Tibial nerve (tissue), 4 donors: ENCODE measurements around the gene ADH5. TPM values are rescaled to one million over a fixed set of nuclear protein-coding genes. Genes with fewer than 3 reads are reported as not detected.

Experiments
- DNase-seq, 2 donors: peaks; one replicate each; pipeline ENCODE4 v3.0.0-alpha.2; 2019; ENCODE audit warnings: low spot score in 2 of 2
- H3K27ac ChIP-seq, 4 donors: fragments of 200-600 bp; sonication (generic) in 3 of 4; one replicate each; pipeline ENCODE4 v1.5.1; 2017 to 2019; ENCODE audit warnings: mild to moderate bottlenecking in 1 of 4
- H3K27me3 ChIP-seq, 2 donors: fragments of 200-600 bp; sonication (generic) in 1 of 2; one replicate each; pipeline versions ENCODE4 v1.5.1 to v1.6.0; 2017 to 2019
- H3K36me3 ChIP-seq, 3 donors: fragments of 200-600 bp; sonication (generic); one replicate each; pipeline ENCODE4 v1.5.1; 2018 to 2019
- H3K4me1 ChIP-seq, 4 donors: fragments of 200-600 bp; sonication (generic) in 3 of 4; one replicate each; pipeline ENCODE4 v1.5.1; 2017 to 2019
- H3K4me3 ChIP-seq, 4 donors: fragments of 200-600 bp; sonication (generic) in 3 of 4; one replicate each; pipeline ENCODE4 v1.5.1; 2017 to 2019; ENCODE audit warnings: mild to moderate bottlenecking in 1 of 4, moderate library complexity in 1 of 4
- H3K9me3 ChIP-seq, 4 donors: fragments of 200-600 bp; sonication (generic) in 3 of 4; one replicate each; pipeline ENCODE4 v1.5.1; 2017 to 2019
- CTCF ChIP-seq, 5 experiments: fragments of 200-600 bp in 3 of 5; fragments of 450-650 bp in 2 of 5; sonication (generic) in 3 of 5; IDR thresholded peaks; one replicate each; pipeline ENCODE4 v1.5.1; 2016 to 2019; ENCODE audit warnings: antibody characterized with exemption in 5 of 5, mild to moderate bottlenecking in 3 of 5, moderate library complexity in 2 of 5
- EP300 ChIP-seq, 2 donors: sonication (generic); formaldehyde crosslinking; IDR thresholded peaks; one replicate each; pipeline ENCODE4 v1.6.1; 2017; ENCODE audit warnings: antibody characterized with exemption in 2 of 2, mild to moderate bottlenecking in 1 of 2
- POLR2A ChIP-seq, 2 donors: fragments of 450-650 bp; IDR thresholded peaks; one replicate each; pipeline ENCODE4 v1.6.1; 2017; ENCODE audit warnings: antibody characterized with exemption in 2 of 2, mild to moderate bottlenecking in 2 of 2, moderate library complexity in 2 of 2
- WGBS, 2 donors: methylation state at CpG; one replicate each; pipeline ENCODE4 v1.1.5; 2018; 5-methylcytosine and 5-hydroxymethylcytosine counted together
- total RNA-seq, 4 donors: library from RNA; depleted of rRNA; stranded (reverse); fragments of >200 nt; gene quantifications; one replicate each; pipeline ENCODE4 v1.1.0, GENCODE V29; 2016

Gene ADH5
- total RNA-seq, 4 donors from 2014 or later = 111 to 139 (median 122) TPM

DNA sequence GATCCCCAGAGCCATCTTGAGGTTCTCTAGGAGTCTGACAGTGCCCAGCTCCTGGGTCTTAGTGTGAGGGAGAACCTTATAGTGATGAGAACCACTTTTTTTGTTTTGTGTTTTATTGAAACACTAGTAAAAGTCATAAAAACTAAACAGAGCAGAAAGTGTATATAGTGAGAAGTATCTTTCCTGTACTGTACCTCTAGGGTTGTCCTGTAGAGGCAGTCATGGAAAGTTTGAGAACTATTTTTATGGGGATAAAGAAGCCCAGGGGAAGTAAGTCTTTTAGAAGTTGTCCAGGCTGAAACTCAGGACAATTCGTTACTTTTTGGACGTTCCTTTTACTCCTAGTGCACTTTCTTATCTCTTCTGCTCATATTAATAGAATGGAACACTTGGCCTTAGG, 40.9 kb downstream of the ADH5 start:
- no peak for DNase-seq
- H3K4me3 ChIP-seq = no peak overlapping the region
- peaks cover 0 to 58% (median 0%) of the 10 kb centered on the region in 3 donors for H3K36me3 ChIP-seq
- H3K4me1 ChIP-seq = no peaks in the 10 kb centered on the region
- no peaks in the 10 kb centered on the region for H3K9me3 ChIP-seq
- no peak overlapping the region for H3K27ac ChIP-seq
- 91 to 92% methylated on average over 2 of the region's 2 CpGs for WGBS, 2 donors
- no peaks in the 10 kb centered on the region for H3K27me3 ChIP-seq
- TF ChIP-seq CTCF (IDR thresholded peaks at IDR 0.05) = no peak
- TF ChIP-seq EP300 (IDR thresholded peaks at IDR 0.05) = no peak
- no peak for TF ChIP-seq POLR2A (IDR thresholded peaks at IDR 0.05)

DNA sequence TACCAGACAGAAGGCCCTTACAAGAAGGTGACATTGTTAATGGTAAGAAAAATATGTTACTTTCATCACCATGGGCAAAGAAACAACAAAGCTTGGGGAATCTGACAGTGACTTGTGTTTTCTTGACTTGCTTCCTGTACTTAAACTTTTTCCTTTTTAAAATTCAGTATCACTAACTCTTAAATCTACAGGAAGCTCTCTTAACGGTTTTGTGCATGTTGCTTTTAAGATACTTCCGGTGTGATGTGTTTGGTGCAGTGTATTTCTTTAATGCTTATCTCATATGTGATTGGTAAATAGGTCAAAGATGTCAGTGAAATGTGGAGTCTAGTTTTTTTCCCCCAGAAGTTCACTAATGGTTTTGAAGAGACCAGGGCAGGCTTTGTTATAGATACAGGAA, 45.2 kb downstream of the ADH5 start:
- no peaks in the 10 kb centered on the region for H3K27me3 ChIP-seq
- 73 to 78% methylated on average over 2 of the region's 2 CpGs for WGBS, 2 donors
- no peak overlapping the region for H3K4me3 ChIP-seq
- H3K36me3 ChIP-seq = peaks cover 0 to 33% (median 0%) of the 10 kb centered on the region in 3 donors
- H3K9me3 ChIP-seq = peaks cover 0 to 4% (median 0%) of the 10 kb centered on the region in 4 donors
- no peaks in the 10 kb centered on the region for H3K4me1 ChIP-seq
- no peak for DNase-seq
- no peak overlapping the region for H3K27ac ChIP-seq
- no peak for TF ChIP-seq EP300 (IDR thresholded peaks at IDR 0.05)
- TF ChIP-seq POLR2A (IDR thresholded peaks at IDR 0.05) = no peak
- no peak for TF ChIP-seq CTCF (IDR thresholded peaks at IDR 0.05)

GRCh38 chr4:99038213-99038612, 50.4 kb downstream of the ADH5 start:
- H3K9me3 ChIP-seq = peaks cover 0 to 12% (median 4%) of the 10 kb centered on the region in 4 donors
- H3K4me3 ChIP-seq = no peak overlapping the region
- TF ChIP-seq EP300 (IDR thresholded peaks at IDR 0.05) (no peak), POLR2A (IDR thresholded peaks at IDR 0.05) (no peak), CTCF (IDR thresholded peaks at IDR 0.05) (no peak)
- WGBS, 2 donors = 94 to 100% methylated on average over 1 of the region's 1 CpG
- no peaks in the 10 kb centered on the region for H3K4me1 ChIP-seq
- DNase-seq = no peak
- H3K27me3 ChIP-seq = no peaks in the 10 kb centered on the region
- peaks cover 0 to 50% (median 0%) of the 10 kb centered on the region in 3 donors for H3K36me3 ChIP-seq
- H3K27ac ChIP-seq = no peak overlapping the region

DNA sequence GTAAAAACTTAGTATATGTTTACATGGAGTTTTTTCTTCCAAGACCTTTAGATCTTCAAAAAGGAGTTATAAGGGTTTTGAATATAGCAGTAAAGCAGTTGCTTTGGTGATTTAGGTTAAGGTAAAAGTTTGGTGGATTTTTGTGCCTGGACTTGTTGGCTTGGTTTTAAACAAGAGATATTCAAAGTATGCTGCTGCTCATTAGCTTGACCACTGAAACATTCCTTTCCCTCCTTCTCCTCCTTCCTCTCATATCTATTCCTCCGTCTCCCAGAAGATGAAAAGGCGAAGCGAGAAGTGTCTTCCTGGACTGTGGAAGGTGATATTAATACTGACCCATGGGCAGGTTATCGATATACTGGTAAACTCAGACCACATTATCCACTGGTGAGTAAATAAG, 54.6 kb downstream of the ADH5 start:
- no peak for DNase-seq
- 90 to 93% methylated on average over 4 of the region's 4 CpGs for WGBS, 2 donors
- no peak for TF ChIP-seq CTCF (IDR thresholded peaks at IDR 0.05)
- TF ChIP-seq POLR2A (IDR thresholded peaks at IDR 0.05) = no peak
- H3K9me3 ChIP-seq = peaks cover 0 to 12% (median 4%) of the 10 kb centered on the region in 4 donors
- no peak overlapping the region for H3K4me3 ChIP-seq
- H3K27me3 ChIP-seq = no peaks in the 10 kb centered on the region
- no peak overlapping the region for H3K27ac ChIP-seq
- H3K4me1 ChIP-seq = peaks cover 0 to 5% (median 0%) of the 10 kb centered on the region in 4 donors
- peaks cover 0 to 41% (median 0%) of the 10 kb centered on the region in 3 donors for H3K36me3 ChIP-seq

DNA sequence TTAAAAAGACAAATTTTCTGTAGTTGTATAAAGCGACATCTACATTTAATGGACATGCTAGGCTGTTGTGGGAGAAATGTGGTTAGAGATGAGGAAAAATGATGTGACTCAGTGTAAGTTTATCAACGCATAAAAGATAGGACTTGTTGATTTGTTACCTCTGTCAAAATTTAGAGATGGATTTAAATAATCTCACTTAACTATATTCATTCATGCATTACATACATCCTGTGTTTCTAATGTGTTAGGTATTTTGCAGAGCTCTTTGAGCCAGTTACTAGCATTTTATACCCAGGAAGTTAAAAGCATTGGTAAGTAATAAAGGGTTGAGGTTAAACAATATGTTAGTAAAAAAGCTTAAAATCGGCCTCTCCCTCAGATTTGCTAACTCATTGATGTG, 58.7 kb downstream of the ADH5 start:
- DNase-seq = no peak
- 81 to 86% methylated on average over 3 of the region's 3 CpGs for WGBS, 2 donors

More for the DNA sequence above, 58.7 kb downstream of the ADH5 start:
- Histone ChIP-seq H3K4me1 (peaks cover 0 to 17% (median 0%) of the 10 kb centered on the region in 4 donors), H3K36me3 (peaks cover 0 to 9% (median 0%) of the 10 kb centered on the region in 3 donors), H3K4me3 (no peak overlapping the region), H3K9me3 (no peaks in the 10 kb centered on the region), H3K27ac (no peak overlapping the region), H3K27me3 (no peaks in the 10 kb centered on the region)
- TF ChIP-seq CTCF (IDR thresholded peaks at IDR 0.05) (no peak), POLR2A (IDR thresholded peaks at IDR 0.05) (no peak), EP300 (IDR thresholded peaks at IDR 0.05) (no peak)
